ENCODE results near the gene CACNA1C. TPM values are rescaled to one million over a fixed set of nuclear protein-coding genes. Genes with fewer than 3 reads are reported as not detected.

Gene CACNA1C
- total RNA-seq, 1 experiment from 2014 or later: 3.7 TPM

- Histone ChIP-seq H3K27ac (ENCODE audit: low read depth, low read length, poor library complexity, severe bottlenecking) (no peak overlapping the region), H3K4me1 (ENCODE audit: insufficient read depth, low read length, poor library complexity, severe bottlenecking) (no peaks in the 10 kb centered on the region), H3K4me3 (ENCODE audit: low read depth, low read length, poor library complexity, severe bottlenecking) (no peak overlapping the region), H3K27me3 (replicated peaks; ENCODE audit: insufficient read depth, low read depth, low read length, poor library complexity) (no peaks in the 10 kb centered on the region), H3K9me3 (ENCODE audit: low read depth, low read length, poor library complexity, severe bottlenecking) (no peaks in the 10 kb centered on the region), H3K36me3 (ENCODE audit: insufficient read depth, low read length, poor library complexity, severe bottlenecking) (no peaks in the 10 kb centered on the region)
- TF ChIP-seq EZH2 (IDR thresholded peaks at IDR 0.05; ENCODE audit: borderline replicate concordance, low read depth, low read length, poor library complexity, severe bottlenecking): no peak
- no peak for TF ChIP-seq CTCF (conservative IDR thresholded peaks at IDR 0.05; ENCODE audit: low read depth, low read length)
- intact Hi-C loops (cut with micrococcal nuclease; ENCODE audit: unreplicated experiment): no loop called here
- CTCF ChIA-PET: no interaction called here
- BruUV-seq (replicated peaks): no TSS peak
- POLR2A ChIA-PET (ENCODE audit: low non-redundant PET): no interaction called here
- DNase-seq (ENCODE audit: low spot score): no peak
Measured at GRCh38 chr12:2648406-2648805, 595.6 kb downstream of the CACNA1C start.

- Histone ChIP-seq H3K9me3 (ENCODE audit: low read depth, low read length, poor library complexity, severe bottlenecking) (no peaks in the 10 kb centered on the region), H3K27ac (ENCODE audit: low read depth, low read length, poor library complexity, severe bottlenecking) (no peak overlapping the region), H3K4me3 (ENCODE audit: low read depth, low read length, poor library complexity, severe bottlenecking) (no peak overlapping the region), H3K36me3 (ENCODE audit: insufficient read depth, low read length, poor library complexity, severe bottlenecking) (no peaks in the 10 kb centered on the region), H3K4me1 (ENCODE audit: insufficient read depth, low read length, poor library complexity, severe bottlenecking) (no peaks in the 10 kb centered on the region), H3K27me3 (replicated peaks; ENCODE audit: insufficient read depth, low read depth, low read length, poor library complexity) (no peaks in the 10 kb centered on the region)
- DNase-seq (ENCODE audit: low spot score): no peak
- intact Hi-C loops (cut with micrococcal nuclease; ENCODE audit: unreplicated experiment): no loop called here
- ChIA-PET CTCF (no interaction called here), POLR2A (ENCODE audit: low non-redundant PET) (no interaction called here)
- BruUV-seq (replicated peaks): no TSS peak
- TF ChIP-seq EZH2 (IDR thresholded peaks at IDR 0.05; ENCODE audit: borderline replicate concordance, low read depth, low read length, poor library complexity, severe bottlenecking): no peak
Measured at GRCh38 chr12:2649201-2650030, 596.6 kb downstream of the CACNA1C start.

DNA sequence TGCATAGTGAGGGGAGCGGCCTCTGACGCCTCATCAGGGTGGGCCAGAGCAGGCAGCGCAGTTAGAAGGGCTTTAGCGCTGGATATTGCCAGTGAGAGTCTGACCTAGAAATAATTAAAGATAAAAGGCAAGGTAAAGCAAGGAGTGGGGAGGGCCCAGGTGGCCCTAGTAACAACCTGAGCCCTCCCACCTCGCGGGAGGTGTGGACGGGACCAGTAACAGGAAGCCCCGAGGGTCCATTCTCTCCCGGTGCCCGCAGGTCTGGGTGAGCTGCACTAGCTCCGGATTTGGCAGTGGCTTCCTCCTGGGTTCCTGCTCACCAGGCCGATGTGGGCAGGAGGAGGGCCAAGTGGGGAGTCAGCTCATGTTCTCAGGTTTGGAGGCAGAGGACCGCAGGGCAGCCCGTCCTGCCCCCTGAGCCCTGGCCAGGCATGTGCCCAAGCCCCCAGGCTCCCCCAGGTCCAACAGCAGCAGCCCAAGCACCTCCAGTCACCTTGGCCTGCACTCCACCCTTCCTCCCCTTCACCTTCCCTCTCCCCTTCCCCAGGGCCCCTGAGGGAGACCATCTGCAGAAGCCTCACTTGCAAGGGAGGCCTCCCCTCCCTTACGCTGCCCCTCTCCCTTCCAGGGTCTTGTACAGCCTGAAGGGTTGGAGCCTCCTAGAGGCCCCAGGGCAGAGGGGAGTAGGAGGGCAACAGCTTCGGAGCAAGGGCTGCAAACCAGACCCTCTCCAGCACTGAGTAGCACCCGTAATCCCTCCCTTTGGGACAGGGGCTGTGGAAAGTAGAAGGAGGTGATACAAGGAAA is 597.7 kb downstream of the CACNA1C start:
- Histone ChIP-seq H3K4me1 (ENCODE audit: insufficient read depth, low read length, poor library complexity, severe bottlenecking) (no peaks in the 10 kb centered on the region), H3K27ac (ENCODE audit: low read depth, low read length, poor library complexity, severe bottlenecking) (no peak overlapping the region), H3K36me3 (ENCODE audit: insufficient read depth, low read length, poor library complexity, severe bottlenecking) (no peaks in the 10 kb centered on the region), H3K27me3 (replicated peaks; ENCODE audit: insufficient read depth, low read depth, low read length, poor library complexity) (no peaks in the 10 kb centered on the region), H3K9me3 (ENCODE audit: low read depth, low read length, poor library complexity, severe bottlenecking) (no peaks in the 10 kb centered on the region), H3K4me3 (ENCODE audit: low read depth, low read length, poor library complexity, severe bottlenecking) (no peak overlapping the region)
- no peak for TF ChIP-seq EZH2 (IDR thresholded peaks at IDR 0.05; ENCODE audit: borderline replicate concordance, low read depth, low read length, poor library complexity, severe bottlenecking)
- TF ChIP-seq CTCF (conservative IDR thresholded peaks at IDR 0.05; ENCODE audit: low read depth, low read length): no peak
- CTCF ChIA-PET: no interaction called here
- DNase-seq (ENCODE audit: low spot score): no peak
- POLR2A ChIA-PET (ENCODE audit: low non-redundant PET): no interaction called here
- no TSS peak for BruUV-seq (replicated peaks)
- intact Hi-C loops (cut with micrococcal nuclease; ENCODE audit: unreplicated experiment): no loop called here

All from A673 (cell line).